Astrocyte (in vitro differentiated cells and primary cell): Measurements from ENCODE around the gene HINT1. TPM values are rescaled to one million over a fixed set of nuclear protein-coding genes. Genes with fewer than 3 reads are reported as not detected.

Source experiments
- DNase-seq: peaks from one replicate; pipeline ENCODE4 v3.0.0-alpha.2; 2010; ENCODE audit warnings: low read depth
- FAIRE-seq: peaks from 2 replicates; lab custom pipeline; 2011; peaks lifted over from hg19 to GRCh38; lab: Jason Lieb, UNC
- H2AFZ ChIP-seq: 2 replicates; pipeline ENCODE4 v1.6.0; 2012; ENCODE audit warnings: low read depth, low read length, inconsistent platforms
- H3K27ac ChIP-seq: 2 replicates; pipeline ENCODE4 v1.5.1; 2011; ENCODE audit warnings: low read depth, low read length, inconsistent platforms
- H3K27me3 ChIP-seq: 2 replicates; pipeline ENCODE4 v1.6.0; 2011; ENCODE audit warnings: low read length, inconsistent platforms; ENCODE audit not compliant: insufficient read depth
- H3K36me3 ChIP-seq: 2 replicates; pipeline ENCODE4 v1.5.1; 2011; ENCODE audit warnings: low read length, inconsistent platforms; ENCODE audit not compliant: insufficient read depth
- H3K4me1 ChIP-seq: 2 replicates; pipeline ENCODE4 v1.5.1; 2011; ENCODE audit warnings: low read length, inconsistent platforms; ENCODE audit not compliant: insufficient read depth
- H3K4me2 ChIP-seq: 2 replicates; pipeline ENCODE4 v1.6.0; 2012; ENCODE audit warnings: low read length, inconsistent platforms
- H3K4me3 ChIP-seq: 2 replicates; pipeline ENCODE4 v1.5.1; 2011; ENCODE audit warnings: low read depth, mild to moderate bottlenecking, low read length, inconsistent platforms; ENCODE audit not compliant: insufficient read depth
- H3K79me2 ChIP-seq: 2 replicates; pipeline ENCODE4 v1.6.0; 2012; ENCODE audit warnings: mild to moderate bottlenecking, low read length, inconsistent platforms; ENCODE audit not compliant: insufficient read depth
- H3K9ac ChIP-seq: 2 replicates; pipeline ENCODE4 v1.6.0; 2012; ENCODE audit warnings: mild to moderate bottlenecking, low read length, inconsistent platforms
- H3K9me3 ChIP-seq: 2 replicates; pipeline ENCODE4 v1.5.1; 2012; ENCODE audit warnings: low read depth, mild to moderate bottlenecking, low read length, inconsistent platforms; ENCODE audit not compliant: insufficient read depth
- H4K20me1 ChIP-seq: 2 replicates; pipeline ENCODE4 v1.6.0; 2012; ENCODE audit warnings: low read length, inconsistent platforms; ENCODE audit not compliant: insufficient read depth
- H3K27ac Mint-ChIP-seq: one replicate; pipeline ENCODE4 v1.8.0; 2021; ENCODE audit warnings: mild to moderate bottlenecking, mixed read lengths; ENCODE audit not compliant: unreplicated experiment
- H3K27me3 Mint-ChIP-seq: one replicate; pipeline ENCODE4 v1.8.0; 2021; ENCODE audit warnings: low read depth, mixed read lengths; ENCODE audit not compliant: unreplicated experiment
- H3K36me3 Mint-ChIP-seq: one replicate; pipeline ENCODE4 v1.8.0; 2021; ENCODE audit warnings: low read depth, mixed read lengths; ENCODE audit not compliant: unreplicated experiment
- H3K4me1 Mint-ChIP-seq: one replicate; pipeline ENCODE4 v1.8.0; 2021; ENCODE audit warnings: low read depth, mixed read lengths; ENCODE audit not compliant: unreplicated experiment
- H3K4me3 Mint-ChIP-seq: one replicate; pipeline ENCODE4 v1.8.0; 2021; ENCODE audit warnings: mild to moderate bottlenecking, moderate library complexity, mixed read lengths; ENCODE audit not compliant: unreplicated experiment
- H3K9me3 Mint-ChIP-seq: one replicate; pipeline ENCODE4 v1.8.0; 2021; ENCODE audit warnings: mild to moderate bottlenecking, mixed read lengths; ENCODE audit not compliant: unreplicated experiment
- EZH2 ChIP-seq: IDR thresholded peaks from 2 replicates; pipeline ENCODE4 v1.6.1; 2012; ENCODE audit warnings: mild to moderate bottlenecking, low read length, inconsistent platforms; ENCODE audit not compliant: insufficient read depth
- total RNA-seq: library from RNA; stranded (reverse); gene quantifications from 2 replicates; pipeline ENCODE4 v1.2.1, GENCODE V29; 2021
- TF ChIP-seq, protein P1 (sequence below): IDR thresholded peaks from 2 replicates; pipeline ENCODE4 v1.5.1; 2011; ENCODE audit warnings: low read depth, mild to moderate bottlenecking, inconsistent platforms, low read length, moderate library complexity; ENCODE audit not compliant: insufficient read depth

HINT1 gene
- total RNA-seq, 1 donor from 2014 or later: 243 TPM

DNA sequence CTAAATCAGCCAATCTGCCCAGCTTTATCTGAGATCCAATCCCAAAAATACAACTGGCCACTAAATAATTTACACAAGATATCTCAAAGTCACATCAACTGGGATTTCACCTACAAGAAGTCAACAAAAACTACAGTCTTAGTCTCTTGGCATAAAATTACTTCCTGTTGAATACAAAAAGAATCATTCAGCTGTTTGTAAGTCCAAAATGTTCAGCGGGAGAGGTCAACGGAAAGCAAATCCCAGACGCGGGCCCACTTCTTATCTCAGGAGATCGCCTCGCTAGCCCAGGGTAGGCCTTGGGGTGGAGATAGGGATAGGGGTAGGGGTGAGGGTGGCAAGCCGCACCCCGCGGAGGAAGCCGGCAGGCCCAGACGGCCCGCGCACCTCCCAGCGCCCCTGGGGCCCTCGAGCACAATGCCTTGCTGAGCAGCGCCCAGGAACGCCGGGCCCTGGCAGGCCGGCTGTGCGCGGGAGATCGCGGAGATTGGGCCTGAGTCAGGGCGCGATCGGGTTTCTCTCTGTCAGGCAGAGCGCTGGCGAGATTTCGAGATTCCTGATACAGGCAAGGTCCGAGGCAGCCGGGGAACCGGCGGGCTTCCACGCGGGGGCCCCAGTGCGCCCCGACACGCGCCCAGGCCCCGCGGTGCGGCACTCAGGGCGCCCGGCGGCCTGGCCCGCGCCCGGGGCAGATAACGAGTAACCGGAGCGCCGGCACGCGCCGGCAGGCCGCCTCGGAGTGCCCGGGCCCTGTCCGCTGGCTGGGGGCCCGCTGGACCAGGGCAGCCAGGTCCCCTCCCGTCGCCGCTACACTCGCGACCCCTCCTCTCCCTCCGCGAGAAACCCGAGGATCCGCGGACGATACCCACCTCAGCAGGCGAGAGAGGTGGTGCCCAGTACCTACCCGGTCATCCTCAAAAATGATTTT lies 601 bp downstream of the HINT1 start:
- Histone ChIP-seq H2AFZ (peak overlapping the region; percentile 79), H3K9ac (peak overlapping the region; percentile 97), H3K4me1 (peaks cover 4% of the 10 kb centered on the region), H3K4me2 (peak overlapping the region; percentile 95), H3K36me3 (peaks cover 17% of the 10 kb centered on the region), H4K20me1 (peaks cover 4% of the 10 kb centered on the region), H3K27ac (peak overlapping the region; percentile 88), H3K27me3 (no peaks in the 10 kb centered on the region), H3K9me3 (no peaks in the 10 kb centered on the region), H3K4me3 (peak overlapping the region; percentile 90), H3K79me2 (peaks cover 48% of the 10 kb centered on the region)
- Mint-ChIP-seq H3K4me1 (peaks cover 6% of the 10 kb centered on the region), H3K9me3 (no peaks in the 10 kb centered on the region), H3K27me3 (no peaks in the 10 kb centered on the region), H3K4me3 (peak overlapping the region; percentile 95), H3K36me3 (peaks cover 3% of the 10 kb centered on the region), H3K27ac (peak overlapping the region; percentile 92)
- peak; percentile 74 for DNase-seq
- FAIRE-seq: no peak
- TF ChIP-seq, protein P1, sequence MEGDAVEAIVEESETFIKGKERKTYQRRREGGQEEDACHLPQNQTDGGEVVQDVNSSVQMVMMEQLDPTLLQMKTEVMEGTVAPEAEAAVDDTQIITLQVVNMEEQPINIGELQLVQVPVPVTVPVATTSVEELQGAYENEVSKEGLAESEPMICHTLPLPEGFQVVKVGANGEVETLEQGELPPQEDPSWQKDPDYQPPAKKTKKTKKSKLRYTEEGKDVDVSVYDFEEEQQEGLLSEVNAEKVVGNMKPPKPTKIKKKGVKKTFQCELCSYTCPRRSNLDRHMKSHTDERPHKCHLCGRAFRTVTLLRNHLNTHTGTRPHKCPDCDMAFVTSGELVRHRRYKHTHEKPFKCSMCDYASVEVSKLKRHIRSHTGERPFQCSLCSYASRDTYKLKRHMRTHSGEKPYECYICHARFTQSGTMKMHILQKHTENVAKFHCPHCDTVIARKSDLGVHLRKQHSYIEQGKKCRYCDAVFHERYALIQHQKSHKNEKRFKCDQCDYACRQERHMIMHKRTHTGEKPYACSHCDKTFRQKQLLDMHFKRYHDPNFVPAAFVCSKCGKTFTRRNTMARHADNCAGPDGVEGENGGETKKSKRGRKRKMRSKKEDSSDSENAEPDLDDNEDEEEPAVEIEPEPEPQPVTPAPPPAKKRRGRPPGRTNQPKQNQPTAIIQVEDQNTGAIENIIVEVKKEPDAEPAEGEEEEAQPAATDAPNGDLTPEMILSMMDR: no peak
- no peak for TF ChIP-seq EZH2

DNA sequence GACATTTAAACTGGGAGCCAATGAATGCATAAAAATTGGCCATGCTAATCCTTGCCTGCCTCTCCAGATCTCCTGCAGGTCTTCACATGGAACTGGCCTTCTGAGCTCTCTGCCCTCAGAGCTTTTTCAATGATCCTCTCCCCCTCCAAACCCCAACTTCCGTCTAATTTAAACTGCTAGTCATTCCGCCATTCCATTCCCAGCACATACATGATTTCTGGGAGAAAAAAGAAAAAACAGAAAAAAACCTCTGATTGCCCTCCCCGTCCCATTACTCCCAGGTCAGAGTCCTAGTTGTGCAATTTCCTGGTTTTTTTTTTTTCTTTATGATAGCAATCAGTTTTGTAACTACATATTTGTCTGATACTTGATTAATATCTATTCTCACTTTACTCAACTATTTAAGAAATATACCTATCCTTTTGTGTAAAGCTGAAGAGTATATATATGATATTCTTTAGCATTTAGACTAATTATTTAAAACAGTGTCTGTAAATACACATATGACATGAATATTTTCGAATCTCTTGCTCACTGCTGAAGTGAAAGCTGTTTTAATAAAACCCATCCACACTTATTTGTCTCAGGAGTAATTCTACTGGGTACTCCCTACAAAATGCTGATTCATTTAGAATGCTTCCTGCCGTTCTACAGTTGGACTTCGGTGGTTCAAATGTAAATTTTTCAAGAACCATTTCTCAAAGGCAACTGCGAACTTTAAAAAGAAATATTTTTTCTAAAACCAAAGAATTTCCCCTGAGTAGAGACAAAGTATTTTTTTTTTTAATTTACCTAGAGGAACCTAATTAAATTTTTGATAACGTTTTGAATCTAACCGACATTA lies 1.6 kb downstream of the HINT1 start:
- peak overlapping the region; percentile 90 for H3K4me3 ChIP-seq
- H3K9ac ChIP-seq: peak overlapping the region; percentile 97
- H4K20me1 ChIP-seq: peaks cover 6% of the 10 kb centered on the region
- no peaks in the 10 kb centered on the region for H3K27me3 Mint-ChIP-seq
- peaks cover 4% of the 10 kb centered on the region for H3K4me1 ChIP-seq
- FAIRE-seq (no peak), DNase-seq (peak; percentile 27)
- H3K4me1 Mint-ChIP-seq: peaks cover 6% of the 10 kb centered on the region
- H2AFZ ChIP-seq: no peak overlapping the region
- H3K36me3 Mint-ChIP-seq: peaks cover 6% of the 10 kb centered on the region
- H3K27ac Mint-ChIP-seq: peak overlapping the region; percentile 92
- TF ChIP-seq EZH2: no peak
- TF ChIP-seq, protein P1: no peak
- peak overlapping the region; percentile 88 for H3K27ac ChIP-seq
- no peaks in the 10 kb centered on the region for H3K9me3 ChIP-seq
- H3K4me3 Mint-ChIP-seq: peak overlapping the region; percentile 95
- H3K79me2 ChIP-seq: peaks cover 53% of the 10 kb centered on the region
- H3K27me3 ChIP-seq: no peaks in the 10 kb centered on the region
- no peaks in the 10 kb centered on the region for H3K9me3 Mint-ChIP-seq
- H3K36me3 ChIP-seq: peaks cover 26% of the 10 kb centered on the region
- peak overlapping the region; percentile 95 for H3K4me2 ChIP-seq
